SH-SY5Y (cell line): Measurements from ENCODE around the gene SNAPC3.

ENCODE experiments used
- GATA2 ChIP-seq: IDR thresholded peaks from 2 replicates; pipeline ENCODE4 v1.6.1; 2011; ENCODE audit warnings: mild to moderate bottlenecking, low read depth, low read length
- GATA3 ChIP-seq: IDR thresholded peaks from 2 replicates; pipeline ENCODE4 v1.6.1; 2011; ENCODE audit warnings: low read depth, mild to moderate bottlenecking, low read length, moderate library complexity

GRCh38 chr9:15461601-15462000 lies 38.9 kb downstream of the SNAPC3 start:
- TF ChIP-seq GATA2 = no peak
- TF ChIP-seq GATA3 = no peak
